K562 (cell line): ENCODE data around the gene CST9L. TPM values are rescaled to one million over a fixed set of nuclear protein-coding genes. Genes with fewer than 3 reads are reported as not detected.

Experiments used
- ATAC-seq: fragments of 200-7000 bp; cut with Tn5 transposase; 3 replicates; pipeline ENCODE4 v1.9.1; 2020; ENCODE audit warnings: moderate library complexity
- BruUV-seq: library from RNA; stranded (reverse); fragments of 400-500 nt; replicated peaks from 2 replicates; lab custom pipeline; 2021; lab: Mats Ljungman, UMichigan
- CTCF ChIA-PET: fragments of 300-600 bp; formaldehyde crosslinking; extraction: SDS; loops from one replicate; lab custom pipeline; 2021; ENCODE audit warnings: low intra/inter-chr PET ratio; lab: Yijun Ruan, JAX
- POLR2A ChIA-PET: fragments of 300-600, 350-650 bp; sonication (Branson Sonifier 250); formaldehyde crosslinking; extraction: SDS; loops from one replicate; lab custom pipeline; 2021; ENCODE audit warnings: antibody characterized with exemption, inconsistent platforms; lab: Yijun Ruan, JAX
- DNase-seq, 4 experiments: peaks; one replicate each; pipeline versions ENCODE4 v3.0.0 to v3.0.0-alpha.2; 2011 to 2018; ENCODE audit warnings: low spot score in 3 of 4, mixed read lengths in 3 of 4; ENCODE audit errors: extremely low read depth in 1 of 4
- FAIRE-seq: peaks from 2 replicates; lab custom pipeline; 2011; peaks lifted over from hg19 to GRCh38; lab: Jason Lieb, UNC
- H2AFZ ChIP-seq: 2 replicates; pipeline ENCODE4 v1.6.0; 2011; ENCODE audit warnings: low read depth, low read length, control low read depth, inconsistent platforms
- H3K27ac ChIP-seq: fragments of 200-600 bp; 3 replicates; pipeline ENCODE4 v1.8.0; 2011; ENCODE audit warnings: low read depth, mild to moderate bottlenecking, control low read depth, inconsistent platforms, low read length, moderate library complexity, mixed read lengths; ENCODE audit errors: extremely low read depth
- H3K27me3 ChIP-seq, 2 experiments: fragments of 300-600 bp in 1 of 2; 2 replicates in 1 of 2; 3 replicates in 1 of 2; pipeline versions ENCODE4 v1.6.0 to v1.8.0; 2011; ENCODE audit warnings: inconsistent platforms in 2 of 2, low read length in 2 of 2, mild to moderate bottlenecking in 1 of 2, mixed read lengths in 1 of 2, moderate library complexity in 1 of 2; ENCODE audit not compliant: control insufficient read depth in 2 of 2, insufficient read depth in 2 of 2
- H3K36me3 ChIP-seq: fragments of 300-600 bp; 3 replicates; pipeline ENCODE4 v1.8.0; 2011; ENCODE audit warnings: mild to moderate bottlenecking, low read length, inconsistent platforms; ENCODE audit not compliant: control insufficient read depth, insufficient read depth
- H3K4me1 ChIP-seq, 2 experiments: fragments of 200-600 bp in 1 of 2; replicated peaks in 1 of 2; 2 replicates in 1 of 2; 3 replicates in 1 of 2; pipeline versions ENCODE4 v1.5.1 to v1.8.0; 2011; ENCODE audit warnings: inconsistent platforms in 2 of 2, low read length in 2 of 2, mild to moderate bottlenecking in 1 of 2, mixed read lengths in 1 of 2, moderate library complexity in 1 of 2; ENCODE audit not compliant: control insufficient read depth in 2 of 2, insufficient read depth in 2 of 2
- H3K4me2 ChIP-seq: 2 replicates; pipeline ENCODE4 v1.6.1; 2011; ENCODE audit warnings: low read length, control low read depth, inconsistent platforms, mixed read lengths; ENCODE audit not compliant: insufficient read depth
- H3K4me3 ChIP-seq: fragments of 200-600 bp; sonication (generic), shearing (Covaris generic); 2 replicates; pipeline ENCODE4 v1.5.1; 2016; ENCODE audit warnings: control low read depth, inconsistent platforms
- H3K79me2 ChIP-seq: fragments of 200-600 bp; 3 replicates; pipeline ENCODE4 v1.8.0; 2011; ENCODE audit warnings: low read length, inconsistent platforms; ENCODE audit not compliant: control insufficient read depth, insufficient read depth
- H3K9ac ChIP-seq, 2 experiments: 2 replicates each; pipeline versions ENCODE4 v1.6.0 to v1.6.1; 2011; ENCODE audit warnings: low read depth in 2 of 2, low read length in 2 of 2, control low read depth in 1 of 2, inconsistent platforms in 1 of 2, mild to moderate bottlenecking in 1 of 2, mixed read lengths in 1 of 2; ENCODE audit not compliant: insufficient read depth in 1 of 2
- H3K9me1 ChIP-seq: one replicate; pipeline ENCODE4 v1.6.0; 2011; ENCODE audit warnings: inconsistent platforms, mild to moderate bottlenecking, low read length, moderate library complexity; ENCODE audit not compliant: control insufficient read depth, insufficient read depth
- H3K9me3 ChIP-seq: replicated peaks from 2 replicates; pipeline ENCODE4 v1.5.1; 2011; ENCODE audit warnings: low read depth, low read length, inconsistent platforms; ENCODE audit not compliant: control insufficient read depth, insufficient read depth
- H4K20me1 ChIP-seq: replicated peaks from 2 replicates; pipeline ENCODE4 v1.6.1; 2011; ENCODE audit warnings: low read length, inconsistent platforms, mixed read lengths; ENCODE audit not compliant: control insufficient read depth, insufficient read depth
- RBM34 ChIP-seq: fragments of 200-400 bp; formaldehyde crosslinking; IDR thresholded peaks from 2 replicates; pipeline ENCODE4 v1.6.1; 2018; ENCODE audit warnings: low read length, borderline replicate concordance; ENCODE audit not compliant: insufficient read depth
- TBP ChIP-seq: optimal IDR thresholded peaks from 2 replicates; pipeline ENCODE3; 2011; ENCODE audit warnings: low read depth, low read length, improper control_type of control experiment
- ZFP30 ChIP-seq: fragments of 250-450 bp; sonication (Bioruptor Pico); IDR thresholded peaks from 2 replicates; pipeline ENCODE4 v1.8.0; 2022; ENCODE audit warnings: moderate library complexity, mild to moderate bottlenecking, inconsistent platforms, borderline replicate concordance
- ZNF592 ChIP-seq: fragments of 450-650 bp; IDR thresholded peaks from 2 replicates; pipeline ENCODE4 v1.6.1; 2017; ENCODE audit warnings: antibody characterized with exemption, mild to moderate bottlenecking
- WGBS: fragments of 100-300 bp; shearing (Covaris generic); methylation state at CpG from one replicate; pipeline ENCODE4 v1.1.6; 2016; ENCODE audit warnings: low coverage, mixed read lengths; ENCODE audit not compliant: insufficient coverage; ENCODE audit errors: missing lambda C conversion rate; 5-methylcytosine and 5-hydroxymethylcytosine counted together
- in situ Hi-C: fragments of 300-500 bp; cut with MboI; formaldehyde crosslinking; loops from 4 replicates; pipeline ENCODE4 v1.15.0; 2018; ENCODE audit warnings: inconsistent platforms, mixed read lengths
- intact Hi-C: fragments of 100-400 bp; cut with micrococcal nuclease; formaldehyde crosslinking; loops from 2 replicates; pipeline ENCODE4 v1.14.2; 2022
- polyA plus RNA-seq, 8 experiments: library from polyadenylated mRNA; depleted of rRNA in 4 of 8; stranded (reverse) in 5 of 8; unstranded in 3 of 8; fragments of >200 nt; fragmentation: Nextera tagmentation in 2 of 8; fragmentation: Illumina TruSeq in 1 of 8; extraction: Ambion mirVana in 2 of 8; extraction: Trizol in 1 of 8; gene quantifications; 2 replicates each; pipeline versions ENCODE4 v1.2.1 to v1.2.3, GENCODE V29; 2011 to 2014; ENCODE audit warnings: inconsistent platforms in 1 of 8, missing spikeins in 1 of 8
- total RNA-seq, 7 experiments: library from RNA; depleted of rRNA in 6 of 7; stranded (reverse); fragments of >200 nt in 6 of 7; fragmentation: Illumina TruSeq in 2 of 7; extraction: Trizol in 2 of 7; gene quantifications; 2 replicates each; pipeline versions ENCODE4 v1.2.1 to v1.2.3, GENCODE V29; 2011 to 2021; ENCODE audit warnings: low replicate concordance in 1 of 7

CST9L gene
- total and polyA plus RNA-seq, 9 of the 15 experiments (the other 6 are each of a cell fraction or from before 2014, with no cell fraction given), result not detected

- TF ChIP-seq RBM34, result no peak
- no peak for TF ChIP-seq ZFP30 (CRISPR knock-in tag)
- TF ChIP-seq TBP, result no peak
- no peak for TF ChIP-seq ZNF592
- Histone ChIP-seq H3K9me3 (no peaks in the 10 kb centered on the region), H4K20me1 (peaks cover 6% of the 10 kb centered on the region; the same call in 1 of the 2 replicates), H3K9me1 (no peaks in the 10 kb centered on the region), H3K79me2 (no peaks in the 10 kb centered on the region), H2AFZ (no peak overlapping the region), H3K27ac (no peak overlapping the region), H3K27me3 (peaks cover 0 to under 1% of the 10 kb centered on the region in 2 experiments; a peak in 1 of 5 replicates), H3K4me2 (no peak overlapping the region), H3K36me3 (no peaks in the 10 kb centered on the region), H3K4me1 (no peaks in the 10 kb centered on the region), H3K4me3 (no peak overlapping the region), H3K9ac (no peak overlapping the region)
- no CpG with 5 or more reads among the region's 2 CpGs for WGBS
- in situ Hi-C loops (no loop called here), intact Hi-C loops (no loop called here)
- DNase-seq (no peak), ATAC-seq (no peak), FAIRE-seq (no peak)
- POLR2A ChIA-PET, result no interaction called here
- no TSS peak for BruUV-seq
- CTCF ChIA-PET, result no interaction called here
These were observed 34.0 kb upstream of the CST9L start for GRCh38 chr20:23602241-23602640.
